ENCODE data around the gene RFX6. TPM values are rescaled to one million over a fixed set of nuclear protein-coding genes. Genes with fewer than 3 reads are reported as not detected.

Gene RFX6
- total RNA-seq, 1 experiment from 2014 or later: not detected

DNA sequence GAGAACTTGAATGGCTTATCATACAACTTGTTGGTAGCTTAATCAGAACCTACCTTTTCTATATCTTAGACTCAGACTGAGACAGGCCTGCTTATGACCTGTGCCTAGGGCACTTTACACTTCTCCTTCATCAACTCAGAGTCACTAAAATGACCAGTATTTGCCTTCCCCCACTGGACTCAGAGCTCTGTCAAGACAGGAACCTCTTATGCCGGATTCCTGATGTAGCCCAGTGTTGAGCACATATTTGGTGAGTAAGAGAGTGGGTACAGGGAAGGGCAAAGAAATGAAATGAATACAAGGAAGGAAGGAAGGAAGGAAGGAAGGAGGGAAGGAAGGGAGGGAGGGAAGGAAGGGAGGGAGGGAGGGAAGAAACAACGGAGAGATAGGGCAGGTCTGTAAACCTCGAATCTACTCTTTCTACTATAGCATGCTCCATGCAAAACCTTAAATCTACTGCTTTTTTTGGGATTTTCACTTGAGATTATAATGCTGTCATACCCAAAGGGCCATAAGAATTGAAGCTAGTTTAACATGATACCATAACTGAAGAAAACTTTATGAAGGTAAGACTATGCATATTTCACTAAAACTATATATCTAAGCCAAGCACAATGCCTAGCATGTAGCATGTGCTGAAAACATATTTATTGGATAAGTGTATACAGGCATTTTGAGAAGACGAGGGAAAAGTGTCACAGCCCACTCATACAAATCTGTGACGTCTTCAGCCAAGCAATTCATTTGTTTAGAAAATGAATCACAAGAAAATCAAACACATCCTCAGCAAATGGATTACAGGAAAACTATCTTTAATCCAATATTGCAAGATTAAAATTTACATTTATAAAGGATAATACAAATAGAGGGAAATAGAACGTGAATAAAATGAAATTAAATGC is 89.9 kb downstream of the RFX6 start:
- no peak overlapping the region for H3K27ac Mint-ChIP-seq
- no peak overlapping the region for H3K4me3 Mint-ChIP-seq
- WGBS (ENCODE audit: extremely low coverage, insufficient read length, low lambda C conversion rate): no CpG with 5 or more reads among the region's 6 CpGs
- H3K9me3 Mint-ChIP-seq: no peaks in the 10 kb centered on the region
- no peaks in the 10 kb centered on the region for H3K27me3 Mint-ChIP-seq (ENCODE audit: low read depth)
- H3K4me1 Mint-ChIP-seq: no peaks in the 10 kb centered on the region
- no peak overlapping the region for H3K9ac ChIP-seq (ENCODE audit: extremely low read depth, insufficient read length, low read length)
- no peak overlapping the region for H3K18ac ChIP-seq (ENCODE audit: insufficient read length, low read depth, low read length)
- H3K27ac ChIP-seq (ENCODE audit: insufficient read length, low read depth, low read length): no peak overlapping the region
- H3T11ph ChIP-seq (ENCODE audit: low read length): no peak overlapping the region
- H3K4me2 ChIP-seq (ENCODE audit: insufficient read depth, insufficient read length, low read length): no peak overlapping the region
- no peak overlapping the region for H4K5ac ChIP-seq (ENCODE audit: insufficient read length, low read depth, low read length)
- DNase-seq: no peak
- no peak overlapping the region for H3K23ac ChIP-seq (ENCODE audit: insufficient read length, low read depth, low read length)
- no peaks in the 10 kb centered on the region for H3K27me3 ChIP-seq (ENCODE audit: insufficient read depth, low read length)
- H3K56ac ChIP-seq (ENCODE audit: insufficient read length, low read depth, low read length): no peak overlapping the region
- TF ChIP-seq, protein P1, sequence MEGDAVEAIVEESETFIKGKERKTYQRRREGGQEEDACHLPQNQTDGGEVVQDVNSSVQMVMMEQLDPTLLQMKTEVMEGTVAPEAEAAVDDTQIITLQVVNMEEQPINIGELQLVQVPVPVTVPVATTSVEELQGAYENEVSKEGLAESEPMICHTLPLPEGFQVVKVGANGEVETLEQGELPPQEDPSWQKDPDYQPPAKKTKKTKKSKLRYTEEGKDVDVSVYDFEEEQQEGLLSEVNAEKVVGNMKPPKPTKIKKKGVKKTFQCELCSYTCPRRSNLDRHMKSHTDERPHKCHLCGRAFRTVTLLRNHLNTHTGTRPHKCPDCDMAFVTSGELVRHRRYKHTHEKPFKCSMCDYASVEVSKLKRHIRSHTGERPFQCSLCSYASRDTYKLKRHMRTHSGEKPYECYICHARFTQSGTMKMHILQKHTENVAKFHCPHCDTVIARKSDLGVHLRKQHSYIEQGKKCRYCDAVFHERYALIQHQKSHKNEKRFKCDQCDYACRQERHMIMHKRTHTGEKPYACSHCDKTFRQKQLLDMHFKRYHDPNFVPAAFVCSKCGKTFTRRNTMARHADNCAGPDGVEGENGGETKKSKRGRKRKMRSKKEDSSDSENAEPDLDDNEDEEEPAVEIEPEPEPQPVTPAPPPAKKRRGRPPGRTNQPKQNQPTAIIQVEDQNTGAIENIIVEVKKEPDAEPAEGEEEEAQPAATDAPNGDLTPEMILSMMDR (conservative IDR thresholded peaks at IDR 0.05): no peak
- no peak overlapping the region for H2BK12ac ChIP-seq (ENCODE audit: insufficient read length, low read depth, low read length)
- no peak overlapping the region for H2BK5ac ChIP-seq (ENCODE audit: insufficient read length, low read length)
- no peaks in the 10 kb centered on the region for H3K36me3 Mint-ChIP-seq (ENCODE audit: insufficient read depth in 1 of 3, low read depth in 3 of 3)
- no peak overlapping the region for H2AFZ ChIP-seq (ENCODE audit: low read length)
- no peak overlapping the region for H2BK15ac ChIP-seq (ENCODE audit: low read depth, low read length)
- peaks cover 1% of the 10 kb centered on the region; the same call in 1 of the 2 replicates for H3K4me1 ChIP-seq (ENCODE audit: insufficient read depth, low read length)
- no peaks in the 10 kb centered on the region for H3K79me2 ChIP-seq (ENCODE audit: insufficient read depth, low read length)
- no peak overlapping the region for H4K91ac ChIP-seq (ENCODE audit: insufficient read length, low read depth, low read length)
- no peak overlapping the region for H2BK120ac ChIP-seq (ENCODE audit: low read depth, low read length, poor library complexity, severe bottlenecking)
- H3K4ac ChIP-seq (ENCODE audit: low read depth, low read length): no peak overlapping the region
- no peak overlapping the region for H2AK5ac ChIP-seq (ENCODE audit: insufficient read length, low read length)
- H3K23me2 ChIP-seq (ENCODE audit: insufficient read length, low read depth, low read length, poor library complexity, severe bottlenecking): no peaks in the 10 kb centered on the region
- no peak overlapping the region for H4K8ac ChIP-seq (replicated peaks; ENCODE audit: insufficient read length, low read depth, low read length)
- H3K9me3 ChIP-seq (ENCODE audit: control insufficient read depth, low read depth, low read length): no peaks in the 10 kb centered on the region
- H3K79me1 ChIP-seq (ENCODE audit: insufficient read depth, low read depth, low read length, poor library complexity, severe bottlenecking): no peaks in the 10 kb centered on the region
- H2BK20ac ChIP-seq (ENCODE audit: low read depth, low read length, poor library complexity, severe bottlenecking): no peak overlapping the region
- H4K20me1 ChIP-seq (ENCODE audit: control insufficient read depth, insufficient read depth, insufficient read length): no peaks in the 10 kb centered on the region
- no peak overlapping the region for H3K14ac ChIP-seq (ENCODE audit: insufficient read depth, low read length)

Measured in H9 (cell line).